ENCODE data around the gene TEX50.
"Not testable (repeated sequence)": the region's sequence is repeated elsewhere in the genome, so short reads cannot be mapped to it uniquely, and the experiment has no call there.

- not testable (repeated sequence) for TF ChIP-seq CTCF, POLR2AphosphoS5 (IDR thresholded peaks at IDR 0.05)
Observed at GRCh38 chr1:173680152-173680551, 45.0 kb downstream of the TEX50 start.

All from prostate gland (tissue), 2 donors.